H9 (cell line): ENCODE data around the gene PLD1. TPM values are rescaled to one million over a fixed set of nuclear protein-coding genes. Genes with fewer than 3 reads are reported as not detected.

Experiments
- DNase-seq: peaks from one replicate; pipeline ENCODE4 v3.0.0-alpha.2; 2017
- H2AFZ ChIP-seq: one replicate; pipeline ENCODE4 v1.6.1; 2013; ENCODE audit warnings: mild to moderate bottlenecking, low read length, control low read depth, moderate library complexity
- H2AK5ac ChIP-seq: 2 replicates; pipeline ENCODE4 v1.6.1; 2013; ENCODE audit warnings: low read length, control low read depth, mixed read lengths; ENCODE audit not compliant: insufficient read length
- H2BK120ac ChIP-seq: one replicate; pipeline ENCODE4 v1.6.1; 2013; ENCODE audit warnings: low read depth, mild to moderate bottlenecking, low read length, control low read depth, inconsistent platforms; ENCODE audit not compliant: poor library complexity, severe bottlenecking
- H2BK12ac ChIP-seq: 2 replicates; pipeline ENCODE4 v1.6.1; 2013; ENCODE audit warnings: low read length, control low read depth, mixed read lengths, low read depth; ENCODE audit not compliant: insufficient read length
- H2BK15ac ChIP-seq: 2 replicates; pipeline ENCODE4 v1.6.1; 2013; ENCODE audit warnings: low read depth, low read length, control low read depth
- H2BK20ac ChIP-seq: one replicate; pipeline ENCODE4 v1.6.1; 2013; ENCODE audit warnings: low read depth, mild to moderate bottlenecking, low read length, control low read depth, inconsistent platforms; ENCODE audit not compliant: poor library complexity, severe bottlenecking
- H2BK5ac ChIP-seq: 2 replicates; pipeline ENCODE4 v1.6.1; 2013; ENCODE audit warnings: low read length, control low read depth, mixed read lengths; ENCODE audit not compliant: insufficient read length
- H3K14ac ChIP-seq: 2 replicates; pipeline ENCODE4 v1.6.1; 2013; ENCODE audit warnings: low read length, control low read depth; ENCODE audit not compliant: insufficient read depth
- H3K18ac ChIP-seq: 2 replicates; pipeline ENCODE4 v1.6.1; 2013; ENCODE audit warnings: low read depth, mild to moderate bottlenecking, mixed read lengths, low read length, control low read depth; ENCODE audit not compliant: insufficient read length
- H3K23ac ChIP-seq: 2 replicates; pipeline ENCODE4 v1.6.1; 2013; ENCODE audit warnings: low read length, control low read depth, mixed read lengths, low read depth; ENCODE audit not compliant: insufficient read length
- H3K23me2 ChIP-seq: 2 replicates; pipeline ENCODE4 v1.6.1; 2013; ENCODE audit warnings: low read depth, mild to moderate bottlenecking, mixed read lengths, low read length, control low read depth; ENCODE audit not compliant: insufficient read length, poor library complexity, severe bottlenecking
- H3K27ac ChIP-seq: 2 replicates; pipeline ENCODE4 v1.5.1; 2013; ENCODE audit warnings: low read length, control low read depth, mixed read lengths, low read depth; ENCODE audit not compliant: insufficient read length
- H3K27me3 ChIP-seq: 2 replicates; pipeline ENCODE4 v1.6.1; 2013; ENCODE audit warnings: low read length, control low read depth, inconsistent platforms; ENCODE audit not compliant: insufficient read depth
- H3K4ac ChIP-seq: 2 replicates; pipeline ENCODE4 v1.6.1; 2013; ENCODE audit warnings: low read depth, mild to moderate bottlenecking, control low read depth, inconsistent platforms, low read length, moderate library complexity
- H3K4me1 ChIP-seq: 2 replicates; pipeline ENCODE4 v1.6.1; 2013; ENCODE audit warnings: low read length, control low read depth, inconsistent platforms; ENCODE audit not compliant: insufficient read depth
- H3K4me2 ChIP-seq: 2 replicates; pipeline ENCODE4 v1.6.1; 2013; ENCODE audit warnings: low read length, control low read depth, mixed read lengths; ENCODE audit not compliant: insufficient read length, insufficient read depth
- H3K56ac ChIP-seq: 2 replicates; pipeline ENCODE4 v1.6.1; 2013; ENCODE audit warnings: low read depth, mild to moderate bottlenecking, mixed read lengths, low read length, control low read depth; ENCODE audit not compliant: insufficient read length
- H3K79me1 ChIP-seq: 2 replicates; pipeline ENCODE4 v1.6.1; 2013; ENCODE audit warnings: low read depth, mild to moderate bottlenecking, moderate library complexity, low read length, control low read depth, inconsistent platforms; ENCODE audit not compliant: insufficient read depth, poor library complexity, severe bottlenecking
- H3K79me2 ChIP-seq: 2 replicates; pipeline ENCODE4 v1.6.1; 2013; ENCODE audit warnings: low read length, control low read depth, inconsistent platforms; ENCODE audit not compliant: insufficient read depth
- H3K9ac ChIP-seq: 2 replicates; pipeline ENCODE4 v1.6.1; 2013; ENCODE audit warnings: low read length, control low read depth, mixed read lengths; ENCODE audit not compliant: insufficient read length; ENCODE audit errors: extremely low read depth
- H3K9me3 ChIP-seq: one replicate; pipeline ENCODE4 v1.6.1; 2013; ENCODE audit warnings: low read depth, low read length, inconsistent platforms; ENCODE audit not compliant: control insufficient read depth
- H3T11ph ChIP-seq: one replicate; pipeline ENCODE4 v1.6.1; 2013; ENCODE audit warnings: mild to moderate bottlenecking, low read length, control low read depth, inconsistent platforms
- H4K20me1 ChIP-seq: one replicate; pipeline ENCODE4 v1.6.1; 2013; ENCODE audit not compliant: control insufficient read depth, insufficient read length, insufficient read depth
- H4K5ac ChIP-seq: 2 replicates; pipeline ENCODE4 v1.6.1; 2013; ENCODE audit warnings: low read depth, mild to moderate bottlenecking, mixed read lengths, low read length, control low read depth; ENCODE audit not compliant: insufficient read length
- H4K8ac ChIP-seq: replicated peaks from 2 replicates; pipeline ENCODE4 v1.6.1; 2013; ENCODE audit warnings: low read length, control low read depth, mixed read lengths, low read depth; ENCODE audit not compliant: insufficient read length
- H4K91ac ChIP-seq: 2 replicates; pipeline ENCODE4 v1.6.1; 2013; ENCODE audit warnings: low read depth, mild to moderate bottlenecking, moderate library complexity, mixed read lengths, low read length, control low read depth; ENCODE audit not compliant: insufficient read length
- H3K27ac Mint-ChIP-seq, 3 experiments: 2 replicates in 2 of 3; 3 replicates in 1 of 3; pipeline ENCODE4 v1.8.0; 2020 to 2021; ENCODE audit warnings: mixed read lengths in 3 of 3, mild to moderate bottlenecking in 1 of 3, moderate library complexity in 1 of 3
- H3K27me3 Mint-ChIP-seq: 2 replicates; pipeline ENCODE4 v1.8.0; 2021; ENCODE audit warnings: low read depth, mild to moderate bottlenecking, moderate library complexity, mixed read lengths
- H3K36me3 Mint-ChIP-seq, 3 experiments: 2 replicates in 2 of 3; 3 replicates in 1 of 3; pipeline ENCODE4 v1.8.0; 2020 to 2021; ENCODE audit warnings: low read depth in 3 of 3, mixed read lengths in 3 of 3; ENCODE audit not compliant: insufficient read depth in 1 of 3
- H3K4me1 Mint-ChIP-seq, 2 experiments: 2 replicates each; pipeline ENCODE4 v1.8.0; 2020; ENCODE audit warnings: mixed read lengths in 2 of 2
- H3K4me3 Mint-ChIP-seq, 2 experiments: 2 replicates in 1 of 2; 3 replicates in 1 of 2; pipeline ENCODE4 v1.8.0; 2020 to 2021; ENCODE audit warnings: mild to moderate bottlenecking in 2 of 2, mixed read lengths in 2 of 2, moderate library complexity in 1 of 2
- H3K9me3 Mint-ChIP-seq, 2 experiments: 2 replicates in 1 of 2; 3 replicates in 1 of 2; pipeline ENCODE4 v1.8.0; 2020; ENCODE audit warnings: mild to moderate bottlenecking in 2 of 2, mixed read lengths in 2 of 2, moderate library complexity in 1 of 2
- WGBS: extraction: QIAGEN DNeasy Blood & Tissue Kit; methylation state at CpG from one replicate; pipeline ENCODE4 v1.1.7; 2013; ENCODE audit warnings: missing lambda C conversion rate, low lambda C conversion rate, mixed read lengths; ENCODE audit not compliant: insufficient read length; ENCODE audit errors: extremely low coverage; 5-methylcytosine and 5-hydroxymethylcytosine counted together
- total RNA-seq: library from RNA; stranded (reverse); gene quantifications from 2 replicates; pipeline ENCODE4 v1.2.1, GENCODE V29; 2021
- TF ChIP-seq, protein P1 (sequence below): fragments of 200-600 bp; sonication (generic); conservative IDR thresholded peaks from 3 replicates; pipeline ENCODE4 v1.8.0; 2021; ENCODE audit warnings: antibody characterized with exemption, mild to moderate bottlenecking

PLD1 gene
- total RNA-seq, 1 experiment from 2014 or later, result 1.8 TPM

DNA sequence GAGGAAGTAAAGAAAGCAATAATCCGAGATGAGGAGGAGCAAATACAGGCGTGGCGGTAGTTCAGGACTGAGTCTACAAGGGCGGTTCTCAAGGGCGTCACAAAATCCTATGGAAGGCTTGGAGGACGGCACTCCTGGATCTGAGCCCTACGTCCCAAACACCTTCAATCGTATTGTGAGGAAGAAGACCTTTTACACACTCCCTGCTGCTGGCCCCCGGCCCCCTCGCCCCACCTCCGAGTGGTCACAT lies 747 bp downstream of the PLD1 start:
- H3K23me2 ChIP-seq, result peaks cover 13% of the 10 kb centered on the region
- no peaks in the 10 kb centered on the region for H3K36me3 Mint-ChIP-seq
- no peak overlapping the region for H2AFZ ChIP-seq
- H3K4me1 ChIP-seq, result no peaks in the 10 kb centered on the region
- no peak overlapping the region for H3K9ac ChIP-seq
- H2BK20ac ChIP-seq, result no peak overlapping the region
- no peak overlapping the region for H3K23ac ChIP-seq
- TF ChIP-seq, protein P1, sequence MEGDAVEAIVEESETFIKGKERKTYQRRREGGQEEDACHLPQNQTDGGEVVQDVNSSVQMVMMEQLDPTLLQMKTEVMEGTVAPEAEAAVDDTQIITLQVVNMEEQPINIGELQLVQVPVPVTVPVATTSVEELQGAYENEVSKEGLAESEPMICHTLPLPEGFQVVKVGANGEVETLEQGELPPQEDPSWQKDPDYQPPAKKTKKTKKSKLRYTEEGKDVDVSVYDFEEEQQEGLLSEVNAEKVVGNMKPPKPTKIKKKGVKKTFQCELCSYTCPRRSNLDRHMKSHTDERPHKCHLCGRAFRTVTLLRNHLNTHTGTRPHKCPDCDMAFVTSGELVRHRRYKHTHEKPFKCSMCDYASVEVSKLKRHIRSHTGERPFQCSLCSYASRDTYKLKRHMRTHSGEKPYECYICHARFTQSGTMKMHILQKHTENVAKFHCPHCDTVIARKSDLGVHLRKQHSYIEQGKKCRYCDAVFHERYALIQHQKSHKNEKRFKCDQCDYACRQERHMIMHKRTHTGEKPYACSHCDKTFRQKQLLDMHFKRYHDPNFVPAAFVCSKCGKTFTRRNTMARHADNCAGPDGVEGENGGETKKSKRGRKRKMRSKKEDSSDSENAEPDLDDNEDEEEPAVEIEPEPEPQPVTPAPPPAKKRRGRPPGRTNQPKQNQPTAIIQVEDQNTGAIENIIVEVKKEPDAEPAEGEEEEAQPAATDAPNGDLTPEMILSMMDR, result no peak
- H2BK120ac ChIP-seq, result no peak overlapping the region
- no peak overlapping the region for H3K56ac ChIP-seq
- no peaks in the 10 kb centered on the region for H3K79me1 ChIP-seq
- no peaks in the 10 kb centered on the region for H3K79me2 ChIP-seq
- peak overlapping the region; percentile 71 to 85 for H3K4me3 Mint-ChIP-seq
- H3K14ac ChIP-seq, result no peak overlapping the region
- no CpG with 5 or more reads among the region's 11 CpGs for WGBS
- H3K4me2 ChIP-seq, result peak overlapping the region; percentile 54
- DNase-seq, result no peak
- H3K27me3 Mint-ChIP-seq, result peaks cover 37% of the 10 kb centered on the region
- no peak overlapping the region; a peak in 1 of 7 replicates for H3K27ac Mint-ChIP-seq
- no peaks in the 10 kb centered on the region for H4K20me1 ChIP-seq
- no peaks in the 10 kb centered on the region for H3K9me3 ChIP-seq
- no peak overlapping the region for H4K8ac ChIP-seq
- H2BK5ac ChIP-seq, result no peak overlapping the region
- no peak overlapping the region for H4K5ac ChIP-seq
- no peak overlapping the region for H2AK5ac ChIP-seq
- H3T11ph ChIP-seq, result no peak overlapping the region
- H3K9me3 Mint-ChIP-seq, result no peaks in the 10 kb centered on the region
- no peak overlapping the region for H2BK15ac ChIP-seq
- H3K4ac ChIP-seq, result no peak overlapping the region
- H3K27me3 ChIP-seq, result peaks cover 12% of the 10 kb centered on the region; the same call in 1 of the 2 replicates
- H4K91ac ChIP-seq, result no peak overlapping the region
- H2BK12ac ChIP-seq, result no peak overlapping the region
- H3K18ac ChIP-seq, result no peak overlapping the region
- peaks cover 8 to 10% of the 10 kb centered on the region in 2 experiments; a peak in 3 of 4 replicates for H3K4me1 Mint-ChIP-seq
- no peak overlapping the region for H3K27ac ChIP-seq
